ENCODE results near the gene LCP2. TPM values are rescaled to one million over a fixed set of nuclear protein-coding genes. Genes with fewer than 3 reads are reported as not detected.
A peak's percentile ranks its signal among the peaks of the same experiment; 100 is the strongest.

LCP2 gene
- total and polyA plus RNA-seq, 10 of the 15 experiments (the other 5 are each of a cell fraction or from before 2014, with no cell fraction given): 8.0 to 50.5 (median 20.6) TPM

DNA sequence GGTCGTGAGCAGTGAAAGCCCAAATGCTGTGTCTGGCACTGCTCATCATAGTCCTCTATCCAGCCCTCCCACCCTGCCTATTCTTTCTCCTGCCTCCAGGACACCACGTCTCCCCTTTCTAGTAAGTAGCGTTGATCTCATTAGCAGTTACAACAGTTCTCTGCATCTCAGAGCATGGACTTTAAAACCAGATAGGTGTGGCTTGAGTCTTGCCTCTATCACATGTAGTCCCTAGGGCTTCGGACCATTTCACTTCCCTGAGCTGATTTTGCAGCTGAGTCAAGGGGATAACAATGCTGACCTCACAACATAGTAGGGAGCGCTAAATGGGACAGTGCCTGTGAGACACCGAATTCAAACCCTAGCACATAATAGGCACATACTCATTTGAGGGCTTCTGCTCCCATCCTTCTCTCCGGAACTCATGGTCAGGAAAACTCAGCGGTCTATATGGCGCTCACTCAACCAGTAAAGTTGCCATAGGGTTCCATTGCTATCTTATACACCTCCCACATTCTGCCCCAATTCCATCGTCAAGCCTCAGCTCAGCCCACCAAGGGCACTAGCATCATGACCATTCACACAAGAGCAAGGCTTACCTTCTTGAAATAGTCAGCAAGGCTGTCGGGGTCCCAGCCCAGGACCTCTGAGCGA lies 515 bp downstream of the LCP2 start (continued):
- TF ChIP-seq CHD2 (IDR thresholded peaks at IDR 0.05; ENCODE audit: borderline replicate concordance, low read depth, low read length) (no peak), CBX5 (IDR thresholded peaks at IDR 0.05; ENCODE audit: low read depth) (no peak), ZZZ3 (IDR thresholded peaks at IDR 0.05; ENCODE audit: control insufficient read depth, insufficient read length, low read depth) (no peak), PML (IDR thresholded peaks at IDR 0.05; ENCODE audit: low read length) (peak; percentile 53; the same call in 1 of the 2 replicates), SMAD1 (IDR thresholded peaks at IDR 0.05; ENCODE audit: low read depth, partially characterized antibody) (peak; percentile 59)

DNA sequence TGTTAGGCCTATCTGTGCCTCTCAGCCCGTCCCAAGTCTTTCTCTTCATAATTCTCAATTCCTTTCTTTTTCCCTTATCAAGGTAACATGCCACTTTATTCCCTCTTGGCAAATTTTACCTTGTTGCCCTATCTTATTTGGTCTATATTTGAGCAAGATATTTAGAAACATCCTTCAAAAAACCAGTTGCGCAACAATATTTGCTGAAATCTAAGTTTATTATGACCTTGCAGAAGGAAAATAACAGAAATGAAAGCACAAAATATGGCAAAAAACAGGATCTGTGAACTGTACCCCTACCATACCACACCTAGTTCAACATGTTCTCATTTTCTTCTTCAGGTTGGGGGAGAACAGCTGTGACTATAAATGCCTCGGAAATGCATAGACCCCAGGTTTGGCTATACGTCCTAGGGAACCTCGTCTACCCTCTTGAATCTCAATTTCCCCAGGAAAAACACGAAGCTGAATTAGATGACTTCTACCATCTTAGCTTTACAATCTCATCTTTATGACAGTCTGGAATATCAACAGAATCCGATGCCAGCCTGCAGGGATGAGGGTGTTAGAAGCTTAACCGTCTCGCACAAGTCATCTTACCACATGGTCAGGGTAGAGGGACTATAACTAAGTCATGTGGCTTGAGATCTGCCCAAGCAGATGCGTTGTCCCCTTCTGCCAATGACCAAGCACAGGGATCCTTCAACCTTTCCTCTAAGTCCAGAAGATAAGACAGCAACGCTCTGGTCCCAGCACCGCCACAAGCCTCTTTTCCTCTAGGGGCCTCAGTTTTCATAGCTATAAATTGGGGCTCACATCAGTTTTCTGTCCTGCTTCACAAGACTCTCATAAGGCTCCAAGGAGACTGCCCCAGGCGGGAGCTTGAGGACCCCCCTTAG lies 1.3 kb downstream of the LCP2 start:
- H3K27me3 ChIP-seq (replicated peaks in 1 of 2; ENCODE audit: control insufficient read depth in 2 of 2, insufficient read depth in 2 of 2, low read length in 1 of 2): no peaks in the 10 kb centered on the region
- RAD21 ChIA-PET (ENCODE audit: unreplicated experiment): interaction anchor here (0.8 to 13.4 kb wide), 13 partner anchors 11 to 491 kb away, joined by 3 to 274 read pairs (median 7); partner anchors contain the start of gene KCNMB1
- no peaks in the 10 kb centered on the region; the same call in 2 of the 3 replicates for H3K9me3 ChIP-seq (replicated peaks; ENCODE audit: control insufficient read depth, insufficient read depth, low read length)
- peak overlapping the region; percentile 86 for H3K4me2 ChIP-seq (ENCODE audit: control insufficient read depth, insufficient read depth)
- in situ Hi-C loops (cut with MboI): no loop called here
- WGBS (ENCODE audit: insufficient coverage, insufficient replicate concordance, low lambda C conversion rate, missing lambda C conversion rate): 39% methylated on average over 13 of the region's 13 CpGs
- POLR2A ChIA-PET: interaction anchor here (0.6 to 11.9 kb wide), 11 partner anchors 11 to 93 kb away, joined by 3 to 169 read pairs (median 11); partner anchors contain the start of gene KCNMB1
- H3K79me2 ChIP-seq (ENCODE audit: control insufficient read depth, insufficient read depth, low read length): peaks cover 33% of the 10 kb centered on the region
- no peak for TF ChIP-seq MTA2 (IDR thresholded peaks at IDR 0.05; ENCODE audit: low read depth)
- no peak for TF ChIP-seq CBX3 (IDR thresholded peaks at IDR 0.05; ENCODE audit: borderline replicate concordance, low read depth)
- TF ChIP-seq, protein P1, sequence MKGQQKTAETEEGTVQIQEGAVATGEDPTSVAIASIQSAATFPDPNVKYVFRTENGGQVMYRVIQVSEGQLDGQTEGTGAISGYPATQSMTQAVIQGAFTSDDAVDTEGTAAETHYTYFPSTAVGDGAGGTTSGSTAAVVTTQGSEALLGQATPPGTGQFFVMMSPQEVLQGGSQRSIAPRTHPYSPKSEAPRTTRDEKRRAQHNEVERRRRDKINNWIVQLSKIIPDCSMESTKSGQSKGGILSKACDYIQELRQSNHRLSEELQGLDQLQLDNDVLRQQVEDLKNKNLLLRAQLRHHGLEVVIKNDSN (IDR thresholded peaks at IDR 0.05; ENCODE audit: borderline replicate concordance, extremely low read length, insufficient read depth, low read depth, low read length): no peak
- TF ChIP-seq HCFC1 (IDR thresholded peaks at IDR 0.05; ENCODE audit: low read length): no peak
- TF ChIP-seq MXI1 (IDR thresholded peaks at IDR 0.05; ENCODE audit: low read depth, low read length): no peak; the same call in 1 of the 2 replicates
- TF ChIP-seq ZSCAN29 (IDR thresholded peaks at IDR 0.05): no peak
- TF ChIP-seq, protein P2, sequence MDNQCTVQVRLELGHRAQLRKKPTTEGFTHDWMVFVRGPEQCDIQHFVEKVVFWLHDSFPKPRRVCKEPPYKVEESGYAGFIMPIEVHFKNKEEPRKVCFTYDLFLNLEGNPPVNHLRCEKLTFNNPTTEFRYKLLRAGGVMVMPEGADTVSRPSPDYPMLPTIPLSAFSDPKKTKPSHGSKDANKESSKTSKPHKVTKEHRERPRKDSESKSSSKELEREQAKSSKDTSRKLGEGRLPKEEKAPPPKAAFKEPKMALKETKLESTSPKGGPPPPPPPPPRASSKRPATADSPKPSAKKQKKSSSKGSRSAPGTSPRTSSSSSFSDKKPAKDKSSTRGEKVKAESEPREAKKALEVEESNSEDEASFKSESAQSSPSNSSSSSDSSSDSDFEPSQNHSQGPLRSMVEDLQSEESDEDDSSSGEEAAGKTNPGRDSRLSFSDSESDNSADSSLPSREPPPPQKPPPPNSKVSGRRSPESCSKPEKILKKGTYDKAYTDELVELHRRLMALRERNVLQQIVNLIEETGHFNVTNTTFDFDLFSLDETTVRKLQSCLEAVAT (IDR thresholded peaks at IDR 0.05): 0 out of 2 replicates have a peak, but pooled peaks have one; percentile 10
- TF ChIP-seq CEBPB (IDR thresholded peaks at IDR 0.05; ENCODE audit: borderline replicate concordance in 1 of 2, low read depth in 2 of 2, low read length in 2 of 2): peak in 1 of 2 experiments; percentile 57; a peak in 1 of 4 replicates
- peak overlapping the region; percentile 98 for H3K27ac ChIP-seq (ENCODE audit: control insufficient read depth, insufficient read depth)
- H4K20me1 ChIP-seq (ENCODE audit: control insufficient read depth, insufficient read depth): no peaks in the 10 kb centered on the region
- FAIRE-seq: no peak
- H3K36me3 ChIP-seq (ENCODE audit: control insufficient read depth in 2 of 2, insufficient read depth in 2 of 2, low read length in 1 of 2): peaks cover 3% of the 10 kb centered on the region in 2 experiments; a peak in 1 of 4 replicates
- CTCF ChIA-PET: interaction anchor here (0.5 to 11.3 kb wide), 10 partner anchors 9 to 43 kb away, joined by 3 to 139 read pairs (median 12); no protein-coding TSS in a partner anchor
- peak overlapping the region; percentile 77 for H3K4me3 ChIP-seq
- intact Hi-C loops (cut with micrococcal nuclease; ENCODE audit: unreplicated experiment): loop anchor here (2.0 kb wide), 1 partner anchor 43 kb away; no protein-coding TSS in a partner anchor
- H3K4me1 ChIP-seq (ENCODE audit: control insufficient read depth, insufficient read depth, low read length): peaks cover 21% of the 10 kb centered on the region
- SMC1A ChIA-PET (ENCODE audit: uncharacterized antibody, unreplicated experiment): interaction anchor here (0.9 to 23.0 kb wide), 14 partner anchors 9 to 93 kb away, joined by 3 to 451 read pairs (median 18); no protein-coding TSS in a partner anchor
- no peak overlapping the region for H2AFZ ChIP-seq (ENCODE audit: control insufficient read depth, low read depth, low read length)
- ATAC-seq: 0 out of 3 replicates have a peak, but pooled peaks have one; percentile 0
- DNase-seq (ENCODE audit: low read depth, low spot score): no peak
- peak overlapping the region; percentile 96 for H3K9ac ChIP-seq (ENCODE audit: control insufficient read depth, insufficient read depth, low read length)
- BruUV-seq (replicated peaks): no TSS peak
